22Rv1 (cell line): Measurements from ENCODE around the gene ZMAT2.

Source experiments
- H3K27ac ChIP-seq: fragments of 450-650 bp; 2 replicates; pipeline ENCODE4 v1.5.1; 2017
- ZFX ChIP-seq: fragments of 450-650 bp; IDR thresholded peaks from 2 replicates; pipeline ENCODE4 v1.6.1; 2017; ENCODE audit warnings: antibody characterized with exemption, borderline replicate concordance
- TF ChIP-seq, protein P1 (sequence below): fragments of 450-650 bp; IDR thresholded peaks from 2 replicates; pipeline ENCODE4 v1.5.1; 2017; ENCODE audit warnings: mild to moderate bottlenecking

Gene ZMAT2

DNA sequence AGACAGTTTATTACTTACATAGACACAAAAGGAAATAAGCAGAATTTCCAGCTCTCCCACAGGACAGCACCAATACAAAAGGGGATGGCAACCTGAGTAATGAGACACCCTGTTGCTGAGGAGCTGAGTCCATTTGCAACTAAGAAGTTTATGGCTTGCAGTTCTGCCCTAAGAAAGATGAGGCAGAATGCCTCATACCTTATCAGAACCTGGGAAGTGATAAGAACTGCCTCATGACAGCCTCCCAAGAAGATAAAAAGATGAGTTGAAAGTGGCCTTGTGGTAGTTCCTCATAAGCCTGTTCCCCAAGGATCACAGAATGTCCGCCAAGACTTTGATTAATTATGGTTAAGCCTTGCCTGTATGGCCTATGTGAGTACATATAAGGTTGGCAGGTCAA, 41.7 kb downstream of the ZMAT2 start:
- TF ChIP-seq, protein P1, sequence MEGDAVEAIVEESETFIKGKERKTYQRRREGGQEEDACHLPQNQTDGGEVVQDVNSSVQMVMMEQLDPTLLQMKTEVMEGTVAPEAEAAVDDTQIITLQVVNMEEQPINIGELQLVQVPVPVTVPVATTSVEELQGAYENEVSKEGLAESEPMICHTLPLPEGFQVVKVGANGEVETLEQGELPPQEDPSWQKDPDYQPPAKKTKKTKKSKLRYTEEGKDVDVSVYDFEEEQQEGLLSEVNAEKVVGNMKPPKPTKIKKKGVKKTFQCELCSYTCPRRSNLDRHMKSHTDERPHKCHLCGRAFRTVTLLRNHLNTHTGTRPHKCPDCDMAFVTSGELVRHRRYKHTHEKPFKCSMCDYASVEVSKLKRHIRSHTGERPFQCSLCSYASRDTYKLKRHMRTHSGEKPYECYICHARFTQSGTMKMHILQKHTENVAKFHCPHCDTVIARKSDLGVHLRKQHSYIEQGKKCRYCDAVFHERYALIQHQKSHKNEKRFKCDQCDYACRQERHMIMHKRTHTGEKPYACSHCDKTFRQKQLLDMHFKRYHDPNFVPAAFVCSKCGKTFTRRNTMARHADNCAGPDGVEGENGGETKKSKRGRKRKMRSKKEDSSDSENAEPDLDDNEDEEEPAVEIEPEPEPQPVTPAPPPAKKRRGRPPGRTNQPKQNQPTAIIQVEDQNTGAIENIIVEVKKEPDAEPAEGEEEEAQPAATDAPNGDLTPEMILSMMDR = no peak
- no peak for TF ChIP-seq ZFX
- H3K27ac ChIP-seq = no peak overlapping the region

DNA sequence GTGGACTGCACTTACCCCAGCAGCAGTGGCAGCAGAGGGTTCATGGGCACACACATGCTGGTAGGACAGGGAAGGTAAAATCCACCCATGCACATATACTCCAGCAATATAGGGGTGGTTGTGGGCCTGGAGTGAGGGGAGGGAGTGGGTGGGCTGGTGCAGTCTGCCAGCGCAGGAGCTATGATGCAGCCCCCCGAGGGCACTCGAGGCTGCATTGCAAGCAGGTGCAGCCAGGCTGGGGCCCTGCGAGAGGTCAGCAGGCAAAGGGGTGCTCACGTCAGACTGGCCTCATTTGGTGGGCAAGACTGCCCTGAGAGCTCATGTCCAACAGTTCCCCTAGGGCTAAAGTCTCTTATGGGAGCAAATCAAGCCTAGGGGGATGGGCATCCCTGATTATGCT, 53.3 kb downstream of the ZMAT2 start:
- TF ChIP-seq, protein P1 = no peak
- no peak for TF ChIP-seq ZFX
- H3K27ac ChIP-seq = no peak overlapping the region
